NCI-H524 treated with DMSO at 0.1 percent for 48 hours (cell line): ENCODE measurements around the gene DNAH9.
"Not testable (repeated sequence)": the region's sequence is repeated elsewhere in the genome, so short reads cannot be mapped to it uniquely, and the experiment has no call there.

Experiments
- DNase-seq: peaks from one replicate; lab custom pipeline; 2025; lab: John Stamatoyannopoulos, UW

DNAH9 gene

GRCh38 chr17:11916091-11916490, 317.8 kb downstream of the DNAH9 start:
- no peak for DNase-seq

DNA sequence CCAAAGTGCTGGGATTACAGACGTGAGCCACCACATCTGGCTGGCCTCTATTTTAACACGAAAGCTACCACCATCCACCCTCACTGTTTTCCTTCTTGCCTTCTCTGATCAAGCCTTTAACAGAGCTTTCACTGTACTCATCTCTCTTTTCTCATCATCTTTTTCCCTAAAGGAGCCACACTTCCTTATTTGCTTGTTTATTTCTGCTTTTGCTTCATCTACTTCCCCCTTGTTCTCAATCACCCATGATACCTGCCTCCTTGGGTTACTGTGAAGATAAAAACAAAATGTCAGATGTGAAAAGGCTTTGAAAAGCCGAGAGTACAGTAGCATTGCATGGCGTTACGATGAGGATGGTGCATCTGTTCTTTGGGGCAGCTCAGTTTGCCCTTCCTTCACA, 319.1 kb downstream of the DNAH9 start:
- no peak for DNase-seq

DNA sequence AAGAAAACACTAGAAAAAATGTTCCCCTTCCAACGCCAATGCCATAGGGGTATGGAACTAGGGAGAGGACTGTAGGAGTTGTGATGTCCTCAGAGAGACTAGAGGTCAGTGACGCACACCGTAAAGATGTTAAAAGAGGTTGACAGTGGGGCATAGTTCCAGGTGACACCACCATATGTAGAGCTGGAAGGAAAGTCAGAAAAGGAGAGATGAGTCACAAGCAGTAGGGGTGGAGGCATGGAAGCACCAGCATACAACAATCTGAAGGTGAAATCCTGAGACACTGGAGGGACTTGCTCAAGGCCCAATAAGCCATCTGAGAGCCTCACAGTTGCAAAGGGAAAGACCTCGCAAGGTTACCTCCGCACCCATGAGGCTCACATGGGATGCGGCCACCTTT, 323.0 kb downstream of the DNAH9 start:
- DNase-seq: no peak

DNA sequence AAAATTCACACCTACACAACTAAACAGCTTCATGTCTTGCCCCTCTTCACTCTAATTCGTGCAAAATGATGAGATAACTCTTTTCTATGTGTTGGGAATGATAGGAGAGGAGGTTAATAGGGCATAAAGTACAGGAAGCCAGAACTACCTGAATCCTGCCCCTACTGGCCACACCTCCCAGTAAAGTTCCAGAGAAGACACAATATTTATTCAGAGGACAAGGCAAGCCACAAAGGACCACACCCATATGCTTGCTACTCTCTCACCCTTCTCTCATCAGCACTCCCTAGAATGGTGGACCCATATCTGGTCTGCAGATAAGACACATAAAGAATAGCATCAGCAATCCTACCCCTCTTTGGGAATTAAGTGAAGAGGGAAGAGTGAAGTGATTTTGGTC, 324.4 kb downstream of the DNAH9 start:
- DNase-seq: no peak

- DNase-seq: no peak
These were observed 325.8 kb downstream of the DNAH9 start for GRCh38 chr17:11924076-11924475.

- no peak for DNase-seq
These were observed 327.2 kb downstream of the DNAH9 start for GRCh38 chr17:11925262-11926021.

DNA sequence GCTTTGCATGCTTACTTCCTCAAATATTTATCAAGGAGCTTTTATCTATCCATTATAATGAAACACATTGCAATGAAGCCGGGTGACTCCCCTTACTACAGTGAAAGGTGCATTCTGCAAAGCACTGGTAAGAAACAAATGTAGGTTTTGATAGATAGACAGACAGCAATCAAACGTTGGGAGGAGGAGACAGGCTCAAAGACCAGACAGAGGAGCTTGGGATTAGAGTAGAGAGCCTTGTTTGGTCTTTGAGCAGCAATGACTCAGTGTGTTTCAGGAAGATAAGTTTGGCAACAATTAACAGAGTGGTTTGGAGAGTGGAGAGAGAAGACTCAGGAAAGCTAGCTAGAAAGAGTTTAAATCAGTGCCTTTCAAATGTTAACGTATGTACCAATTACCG, 330.2 kb downstream of the DNAH9 start:
- DNase-seq: no peak

- DNase-seq: no peak
These were observed 334.1 kb downstream of the DNAH9 start for GRCh38 chr17:11932337-11932898.

- no peak for DNase-seq
These were observed 337.6 kb downstream of the DNAH9 start for GRCh38 chr17:11935734-11936406.

- no peak for DNase-seq
These were observed 342.6 kb downstream of the DNAH9 start for GRCh38 chr17:11940904-11941303.

GRCh38 chr17:11943086-11943485, 344.8 kb downstream of the DNAH9 start:
- not testable (repeated sequence) for DNase-seq

DNA sequence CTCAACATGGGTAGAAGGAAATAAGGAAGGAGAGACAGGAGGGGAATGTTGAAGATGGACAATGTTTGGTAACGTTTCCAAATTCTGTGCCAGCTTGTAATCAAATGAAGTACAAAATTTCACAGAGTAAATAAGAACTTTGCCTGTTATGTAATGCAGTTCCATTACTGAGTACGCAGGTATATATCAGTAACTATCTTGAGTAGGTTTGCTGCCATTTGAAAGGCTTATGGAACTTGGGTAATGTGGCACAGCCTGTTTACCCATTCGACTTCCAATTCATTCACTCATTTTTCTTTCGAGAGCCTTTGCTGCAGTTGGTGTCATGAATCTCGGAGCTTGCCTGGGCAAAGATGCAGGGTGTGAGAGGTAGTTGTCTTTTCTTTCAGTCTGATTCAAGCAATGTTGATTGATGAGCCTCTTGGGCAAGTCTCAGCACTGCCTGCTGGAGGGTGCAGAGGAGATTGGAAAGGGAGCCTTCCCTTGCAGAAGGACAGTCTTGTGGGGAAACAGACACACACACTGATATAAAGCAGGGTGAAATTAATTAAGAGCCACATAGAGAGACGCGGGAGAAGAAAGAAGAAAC, 345.6 kb downstream of the DNAH9 start:
- DNase-seq: no peak

DNA sequence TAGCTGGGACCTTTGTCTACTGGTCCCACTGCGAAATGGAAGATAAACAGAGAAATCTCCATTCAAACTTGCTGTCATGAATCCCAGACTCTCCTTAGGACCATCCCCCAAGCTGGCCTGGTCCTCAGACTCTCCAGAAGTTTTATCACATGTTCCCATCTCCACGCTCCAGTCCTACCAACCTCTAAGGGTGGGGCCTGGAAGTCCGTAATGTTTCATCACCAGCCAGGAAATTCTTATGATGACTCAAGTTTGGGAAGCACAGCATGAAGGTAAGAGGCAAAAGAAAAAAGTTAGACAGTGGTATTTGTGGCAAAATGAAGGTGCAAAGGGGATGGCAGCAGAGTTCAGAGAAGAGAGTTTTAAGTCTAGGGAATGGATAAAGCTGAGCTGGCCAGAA, 346.3 kb downstream of the DNAH9 start:
- DNase-seq: no peak

GRCh38 chr17:11948789-11949188, 350.5 kb downstream of the DNAH9 start:
- no peak for DNase-seq

GRCh38 chr17:11949571-11949970, 351.3 kb downstream of the DNAH9 start:
- not testable (repeated sequence) for DNase-seq

- no peak for DNase-seq
These were observed 352.7 kb downstream of the DNAH9 start for GRCh38 chr17:11950771-11951519.

GRCh38 chr17:11952610-11953009, 354.3 kb downstream of the DNAH9 start:
- DNase-seq: no peak

DNA sequence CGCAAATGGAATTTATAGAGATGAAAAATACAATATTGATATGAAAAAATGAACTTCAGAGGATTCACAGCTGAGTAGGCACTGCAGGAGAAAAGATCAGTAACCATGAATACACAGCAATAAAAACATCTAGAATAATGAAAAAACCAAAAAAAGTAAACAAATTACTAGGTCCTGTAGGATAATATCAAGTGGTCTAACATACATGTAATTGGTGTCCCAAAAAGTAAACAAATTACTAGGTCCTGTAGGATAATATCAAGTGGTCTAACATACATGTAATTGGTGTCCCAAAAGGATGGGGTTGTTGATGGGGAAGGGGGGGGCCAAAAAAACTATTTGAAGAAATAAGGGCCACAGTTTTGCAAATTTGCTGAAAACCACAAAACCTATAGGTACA, 355.7 kb downstream of the DNAH9 start:
- no peak for DNase-seq

DNA sequence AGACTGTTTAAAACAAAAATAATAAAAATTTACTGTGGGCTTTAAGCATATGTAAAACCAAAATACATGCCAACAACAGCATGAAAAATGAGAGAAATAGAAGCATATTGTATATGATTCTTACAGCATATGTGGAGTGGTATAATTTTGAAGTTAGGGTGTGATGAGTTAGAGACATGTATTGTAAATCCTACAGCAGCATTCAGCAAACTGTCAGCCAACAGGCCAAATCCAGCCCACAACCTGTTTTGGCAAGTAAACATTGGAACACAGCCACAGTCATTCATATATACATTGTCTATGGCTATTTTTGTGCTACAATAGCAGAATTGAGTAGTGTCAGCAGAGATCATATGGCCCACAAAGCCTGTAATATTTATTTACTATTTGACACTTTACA, 356.7 kb downstream of the DNAH9 start:
- no peak for DNase-seq

DNA sequence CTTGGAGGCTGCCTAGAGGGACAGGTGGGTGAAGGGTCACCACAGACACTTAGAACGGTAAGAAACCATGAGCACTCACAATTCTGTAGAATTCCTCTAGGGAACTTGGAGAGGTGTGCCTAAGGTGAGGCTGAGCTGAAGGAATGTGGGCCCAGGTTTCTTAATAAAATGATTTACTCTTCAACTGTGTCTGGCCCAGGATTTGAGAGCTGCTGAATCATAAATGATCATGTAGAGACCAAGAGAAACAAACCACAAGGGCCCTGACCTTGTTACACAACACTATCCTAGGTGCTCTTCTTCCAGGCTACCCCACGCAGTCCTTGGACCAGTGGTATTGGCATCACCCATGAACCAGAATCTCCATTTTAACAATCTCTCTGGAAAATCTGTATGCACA, 371.3 kb downstream of the DNAH9 start:
- no peak for DNase-seq

GRCh38 chr17:11972741-11973140, 374.5 kb downstream of the DNAH9 start:
- DNase-seq: not testable (repeated sequence)

DNA sequence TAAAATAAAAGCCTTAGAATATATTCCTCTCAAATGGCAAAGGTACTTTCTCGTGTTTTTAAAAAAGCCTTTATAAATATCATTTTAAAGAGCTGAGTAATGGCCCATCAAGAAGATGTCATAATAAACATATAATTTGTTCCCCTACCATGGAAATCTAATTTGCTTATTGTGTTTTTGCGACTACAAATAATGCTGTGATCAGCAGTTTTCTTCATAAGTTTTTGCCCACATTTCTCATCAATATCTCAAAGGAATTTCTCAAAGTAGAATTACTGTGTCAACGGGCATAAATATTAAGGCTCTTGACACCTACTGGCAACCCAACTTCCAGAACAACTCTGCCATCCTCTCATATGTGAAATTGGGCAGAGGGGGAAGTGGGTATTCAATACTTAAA, 381.5 kb downstream of the DNAH9 start:
- no peak for DNase-seq
